GM23338 (cell line): ENCODE results near the gene MYO1D.

Experiments
- CREB1 ChIP-seq: fragments of 250-450 bp; sonication (Bioruptor Pico); IDR thresholded peaks from 2 replicates; pipeline ENCODE4 v1.5.0; 2020; ENCODE audit warnings: low read depth, mild to moderate bottlenecking, moderate library complexity
- EZH2 ChIP-seq: fragments of 200-600 bp; sonication (generic); IDR thresholded peaks from one replicate; pipeline ENCODE4 v1.8.0; 2017; ENCODE audit warnings: antibody characterized with exemption, mild to moderate bottlenecking, low read depth; ENCODE audit not compliant: unreplicated experiment
- EZH2phosphoT487 ChIP-seq: fragments of 200-600 bp; sonication (generic); IDR thresholded peaks from one replicate; pipeline ENCODE4 v1.8.1; 2018; ENCODE audit warnings: antibody characterized with exemption; ENCODE audit not compliant: unreplicated experiment
- JUNB ChIP-seq: IDR thresholded peaks from one replicate; pipeline ENCODE4 v1.6.1; 2016; ENCODE audit warnings: antibody characterized with exemption; ENCODE audit not compliant: unreplicated experiment
- NANOG ChIP-seq: IDR thresholded peaks from 2 replicates; pipeline ENCODE4 v1.6.1; 2016; ENCODE audit warnings: antibody characterized with exemption, borderline replicate concordance
- POLR2AphosphoS5 ChIP-seq: IDR thresholded peaks from 2 replicates; pipeline ENCODE4 v1.6.1; 2016; ENCODE audit warnings: antibody characterized with exemption, low read depth
- STAT1 ChIP-seq: IDR thresholded peaks from one replicate; pipeline ENCODE4 v1.6.1; 2016; ENCODE audit warnings: antibody characterized with exemption; ENCODE audit not compliant: unreplicated experiment
- ZNF114 ChIP-seq: fragments of 250-450 bp; sonication (Bioruptor Pico); IDR thresholded peaks from 2 replicates; pipeline ENCODE4 v1.5.0; 2020; ENCODE audit warnings: mild to moderate bottlenecking, moderate library complexity
- ZNF331 ChIP-seq: fragments of 250-450 bp; sonication (Bioruptor Pico); IDR thresholded peaks from 2 replicates; pipeline ENCODE4 v1.5.0; 2020; ENCODE audit warnings: low read depth, mild to moderate bottlenecking, moderate library complexity
- TF ChIP-seq, protein P1 (sequence below), 2 experiments: fragments of 200-600 bp in 1 of 2; sonication (generic) in 1 of 2; conservative IDR thresholded peaks; 2 replicates each; pipeline versions ENCODE4 v1.5.1 to v1.6.1; 2016 to 2017; ENCODE audit warnings: antibody characterized with exemption in 2 of 2, low read depth in 2 of 2, mild to moderate bottlenecking in 2 of 2, moderate library complexity in 1 of 2
- TF ChIP-seq, protein P2 (sequence below): IDR thresholded peaks from one replicate; pipeline ENCODE4 v1.6.1; 2018; ENCODE audit warnings: antibody characterized with exemption; ENCODE audit not compliant: unreplicated experiment
- TF ChIP-seq, protein P3 (sequence below): IDR thresholded peaks from 2 replicates; pipeline ENCODE4 v1.6.1; 2016; ENCODE audit warnings: antibody characterized with exemption

DNA sequence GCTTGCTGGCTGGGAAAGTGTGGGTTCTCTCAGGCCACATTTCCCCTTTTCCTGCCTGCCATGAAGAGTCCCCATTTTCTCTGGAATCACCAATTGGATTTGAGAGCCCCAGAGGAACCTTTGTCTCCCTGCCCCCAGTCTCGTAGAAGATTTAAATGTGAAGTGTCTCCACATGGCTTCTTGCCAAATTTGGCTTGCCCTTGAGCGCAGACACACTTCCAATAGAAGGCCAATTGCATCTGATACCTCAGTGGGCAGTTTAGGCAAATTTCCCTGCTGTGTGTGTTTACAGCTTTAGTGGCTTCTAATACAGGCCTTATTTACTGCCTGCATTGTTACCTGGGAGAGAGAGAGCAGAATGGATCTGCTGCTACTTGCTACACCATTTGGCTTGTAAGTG, 360.5 kb downstream of the MYO1D start:
- no peak for TF ChIP-seq EZH2
- no peak for TF ChIP-seq JUNB
- TF ChIP-seq, protein P1, sequence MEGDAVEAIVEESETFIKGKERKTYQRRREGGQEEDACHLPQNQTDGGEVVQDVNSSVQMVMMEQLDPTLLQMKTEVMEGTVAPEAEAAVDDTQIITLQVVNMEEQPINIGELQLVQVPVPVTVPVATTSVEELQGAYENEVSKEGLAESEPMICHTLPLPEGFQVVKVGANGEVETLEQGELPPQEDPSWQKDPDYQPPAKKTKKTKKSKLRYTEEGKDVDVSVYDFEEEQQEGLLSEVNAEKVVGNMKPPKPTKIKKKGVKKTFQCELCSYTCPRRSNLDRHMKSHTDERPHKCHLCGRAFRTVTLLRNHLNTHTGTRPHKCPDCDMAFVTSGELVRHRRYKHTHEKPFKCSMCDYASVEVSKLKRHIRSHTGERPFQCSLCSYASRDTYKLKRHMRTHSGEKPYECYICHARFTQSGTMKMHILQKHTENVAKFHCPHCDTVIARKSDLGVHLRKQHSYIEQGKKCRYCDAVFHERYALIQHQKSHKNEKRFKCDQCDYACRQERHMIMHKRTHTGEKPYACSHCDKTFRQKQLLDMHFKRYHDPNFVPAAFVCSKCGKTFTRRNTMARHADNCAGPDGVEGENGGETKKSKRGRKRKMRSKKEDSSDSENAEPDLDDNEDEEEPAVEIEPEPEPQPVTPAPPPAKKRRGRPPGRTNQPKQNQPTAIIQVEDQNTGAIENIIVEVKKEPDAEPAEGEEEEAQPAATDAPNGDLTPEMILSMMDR (conservative IDR thresholded peaks at IDR 0.05; ENCODE audit: low read depth in 2 of 2): no peak
- TF ChIP-seq, protein P2, sequence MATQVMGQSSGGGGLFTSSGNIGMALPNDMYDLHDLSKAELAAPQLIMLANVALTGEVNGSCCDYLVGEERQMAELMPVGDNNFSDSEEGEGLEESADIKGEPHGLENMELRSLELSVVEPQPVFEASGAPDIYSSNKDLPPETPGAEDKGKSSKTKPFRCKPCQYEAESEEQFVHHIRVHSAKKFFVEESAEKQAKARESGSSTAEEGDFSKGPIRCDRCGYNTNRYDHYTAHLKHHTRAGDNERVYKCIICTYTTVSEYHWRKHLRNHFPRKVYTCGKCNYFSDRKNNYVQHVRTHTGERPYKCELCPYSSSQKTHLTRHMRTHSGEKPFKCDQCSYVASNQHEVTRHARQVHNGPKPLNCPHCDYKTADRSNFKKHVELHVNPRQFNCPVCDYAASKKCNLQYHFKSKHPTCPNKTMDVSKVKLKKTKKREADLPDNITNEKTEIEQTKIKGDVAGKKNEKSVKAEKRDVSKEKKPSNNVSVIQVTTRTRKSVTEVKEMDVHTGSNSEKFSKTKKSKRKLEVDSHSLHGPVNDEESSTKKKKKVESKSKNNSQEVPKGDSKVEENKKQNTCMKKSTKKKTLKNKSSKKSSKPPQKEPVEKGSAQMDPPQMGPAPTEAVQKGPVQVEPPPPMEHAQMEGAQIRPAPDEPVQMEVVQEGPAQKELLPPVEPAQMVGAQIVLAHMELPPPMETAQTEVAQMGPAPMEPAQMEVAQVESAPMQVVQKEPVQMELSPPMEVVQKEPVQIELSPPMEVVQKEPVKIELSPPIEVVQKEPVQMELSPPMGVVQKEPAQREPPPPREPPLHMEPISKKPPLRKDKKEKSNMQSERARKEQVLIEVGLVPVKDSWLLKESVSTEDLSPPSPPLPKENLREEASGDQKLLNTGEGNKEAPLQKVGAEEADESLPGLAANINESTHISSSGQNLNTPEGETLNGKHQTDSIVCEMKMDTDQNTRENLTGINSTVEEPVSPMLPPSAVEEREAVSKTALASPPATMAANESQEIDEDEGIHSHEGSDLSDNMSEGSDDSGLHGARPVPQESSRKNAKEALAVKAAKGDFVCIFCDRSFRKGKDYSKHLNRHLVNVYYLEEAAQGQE: no peak
- TF ChIP-seq CREB1 (CRISPR knock-in tag): no peak
- TF ChIP-seq POLR2AphosphoS5: no peak
- no peak for TF ChIP-seq EZH2phosphoT487
- no peak for TF ChIP-seq ZNF331
- TF ChIP-seq, protein P3, sequence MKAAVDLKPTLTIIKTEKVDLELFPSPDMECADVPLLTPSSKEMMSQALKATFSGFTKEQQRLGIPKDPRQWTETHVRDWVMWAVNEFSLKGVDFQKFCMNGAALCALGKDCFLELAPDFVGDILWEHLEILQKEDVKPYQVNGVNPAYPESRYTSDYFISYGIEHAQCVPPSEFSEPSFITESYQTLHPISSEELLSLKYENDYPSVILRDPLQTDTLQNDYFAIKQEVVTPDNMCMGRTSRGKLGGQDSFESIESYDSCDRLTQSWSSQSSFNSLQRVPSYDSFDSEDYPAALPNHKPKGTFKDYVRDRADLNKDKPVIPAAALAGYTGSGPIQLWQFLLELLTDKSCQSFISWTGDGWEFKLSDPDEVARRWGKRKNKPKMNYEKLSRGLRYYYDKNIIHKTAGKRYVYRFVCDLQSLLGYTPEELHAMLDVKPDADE: no peak
- no peak for TF ChIP-seq NANOG
- no peak for TF ChIP-seq ZNF114 (CRISPR knock-in tag)
- no peak for TF ChIP-seq STAT1
